ENCODE measurements around the gene FRMPD4.

The FRMPD4 gene

GRCh38 chrX:12228862-12229261 is 90.6 kb downstream of the FRMPD4 start:
- Histone ChIP-seq H3K27ac (ENCODE audit: low read length) (no peak overlapping the region), H3K4me3 (ENCODE audit: low read length) (no peak overlapping the region), H3K79me2 (ENCODE audit: low read length) (no peaks in the 10 kb centered on the region), H4K20me1 (ENCODE audit: insufficient read depth, low read length) (no peaks in the 10 kb centered on the region), H2AFZ (ENCODE audit: low read length) (no peak overlapping the region), H3K4me2 (ENCODE audit: low read depth, low read length) (no peak overlapping the region), H3K4me1 (ENCODE audit: low read length) (no peaks in the 10 kb centered on the region), H3K9me2 (replicated peaks; ENCODE audit: insufficient read depth, low read length) (no peaks in the 10 kb centered on the region), H3K36me3 (replicated peaks; ENCODE audit: insufficient read depth, low read length) (no peaks in the 10 kb centered on the region), H3F3A (ENCODE audit: insufficient read depth, low read length) (no peaks in the 10 kb centered on the region), H3K9me3 (replicated peaks; ENCODE audit: insufficient read depth, low read length) (no peaks in the 10 kb centered on the region), H3K9ac (ENCODE audit: low read length) (no peak overlapping the region), H3K27me3 (replicated peaks; ENCODE audit: insufficient read depth, low read length) (no peaks in the 10 kb centered on the region)
- TF ChIP-seq EZH2 (optimal IDR thresholded peaks at IDR 0.05; ENCODE audit: low read depth, low read length) (no peak), CTCF (IDR thresholded peaks at IDR 0.05; ENCODE audit: low read length) (no peak), EZH2phosphoT487 (IDR thresholded peaks at IDR 0.05; ENCODE audit: low read length) (no peak)
- no peak for DNase-seq

GRCh38 chrX:12229986-12230385 is 91.7 kb downstream of the FRMPD4 start:
- Histone ChIP-seq H3K36me3 (replicated peaks; ENCODE audit: insufficient read depth, low read length) (no peaks in the 10 kb centered on the region), H3K9ac (ENCODE audit: low read length) (no peak overlapping the region), H3K79me2 (ENCODE audit: low read length) (no peaks in the 10 kb centered on the region), H3F3A (ENCODE audit: insufficient read depth, low read length) (no peaks in the 10 kb centered on the region), H3K4me1 (ENCODE audit: low read length) (no peaks in the 10 kb centered on the region), H3K9me3 (replicated peaks; ENCODE audit: insufficient read depth, low read length) (no peaks in the 10 kb centered on the region), H3K4me2 (ENCODE audit: low read depth, low read length) (no peak overlapping the region), H3K27me3 (replicated peaks; ENCODE audit: insufficient read depth, low read length) (no peaks in the 10 kb centered on the region), H3K4me3 (ENCODE audit: low read length) (no peak overlapping the region), H2AFZ (ENCODE audit: low read length) (no peak overlapping the region), H3K9me2 (replicated peaks; ENCODE audit: insufficient read depth, low read length) (no peaks in the 10 kb centered on the region), H4K20me1 (ENCODE audit: insufficient read depth, low read length) (no peaks in the 10 kb centered on the region), H3K27ac (ENCODE audit: low read length) (no peak overlapping the region)
- TF ChIP-seq EZH2 (optimal IDR thresholded peaks at IDR 0.05; ENCODE audit: low read depth, low read length) (no peak), CTCF (IDR thresholded peaks at IDR 0.05; ENCODE audit: low read length) (no peak), EZH2phosphoT487 (IDR thresholded peaks at IDR 0.05; ENCODE audit: low read length) (no peak)
- DNase-seq = no peak

- no peak overlapping the region for H3K9ac ChIP-seq (ENCODE audit: low read length)
- H3K79me2 ChIP-seq (ENCODE audit: low read length) = no peaks in the 10 kb centered on the region
- no peaks in the 10 kb centered on the region for H3K27me3 ChIP-seq (replicated peaks; ENCODE audit: insufficient read depth, low read length)
- no peaks in the 10 kb centered on the region for H4K20me1 ChIP-seq (ENCODE audit: insufficient read depth, low read length)
- no peaks in the 10 kb centered on the region for H3F3A ChIP-seq (ENCODE audit: insufficient read depth, low read length)
- no peak for DNase-seq
- TF ChIP-seq EZH2 (optimal IDR thresholded peaks at IDR 0.05; ENCODE audit: low read depth, low read length) (no peak), EZH2phosphoT487 (IDR thresholded peaks at IDR 0.05; ENCODE audit: low read length) (no peak), CTCF (IDR thresholded peaks at IDR 0.05; ENCODE audit: low read length) (no peak)
- no peaks in the 10 kb centered on the region for H3K9me2 ChIP-seq (replicated peaks; ENCODE audit: insufficient read depth, low read length)
- H3K4me3 ChIP-seq (ENCODE audit: low read length) = no peak overlapping the region
- H3K36me3 ChIP-seq (replicated peaks; ENCODE audit: insufficient read depth, low read length) = no peaks in the 10 kb centered on the region
- no peak overlapping the region for H2AFZ ChIP-seq (ENCODE audit: low read length)
- no peaks in the 10 kb centered on the region for H3K4me1 ChIP-seq (ENCODE audit: low read length)
- no peak overlapping the region for H3K27ac ChIP-seq (ENCODE audit: low read length)
- no peaks in the 10 kb centered on the region for H3K9me3 ChIP-seq (replicated peaks; ENCODE audit: insufficient read depth, low read length)
- no peak overlapping the region for H3K4me2 ChIP-seq (ENCODE audit: low read depth, low read length)
Measured at GRCh38 chrX:12234534-12235329, 96.5 kb downstream of the FRMPD4 start.
